ENCODE data around the gene HES1.

DNA sequence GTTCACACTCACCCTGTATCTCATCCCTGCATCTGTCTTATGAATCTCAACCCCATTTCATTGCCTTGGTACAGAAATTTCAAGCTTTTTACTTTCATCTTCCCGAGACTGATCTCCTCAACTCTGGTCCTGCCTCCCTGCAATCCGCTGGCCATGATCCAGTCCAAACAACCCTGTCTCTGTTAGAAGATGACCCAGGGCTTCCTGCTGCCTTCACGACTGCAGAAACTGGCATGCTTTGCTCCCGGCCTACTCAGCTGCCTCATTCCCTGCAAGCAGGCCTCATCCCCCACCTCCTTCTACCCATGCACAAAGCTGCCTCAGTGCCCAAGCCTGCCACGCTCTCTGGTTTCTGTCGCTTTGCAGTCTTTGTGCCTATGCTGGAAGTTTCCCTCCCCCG lies 12.4 kb downstream of the HES1 start:
- TF ChIP-seq POLR2AphosphoS5 (IDR thresholded peaks at IDR 0.05; ENCODE audit: low read depth, low read length) (no peak), FOXP2 (optimal IDR thresholded peaks at IDR 0.05; ENCODE audit: borderline replicate concordance, extremely low read depth, extremely low read length, insufficient read depth) (no peak), TAF1 (IDR thresholded peaks at IDR 0.05; ENCODE audit: borderline replicate concordance, insufficient read depth, low read length) (no peak), SIN3A (IDR thresholded peaks at IDR 0.05; ENCODE audit: borderline replicate concordance, insufficient read depth, low read length) (no peak)
- TF ChIP-seq, protein P1, sequence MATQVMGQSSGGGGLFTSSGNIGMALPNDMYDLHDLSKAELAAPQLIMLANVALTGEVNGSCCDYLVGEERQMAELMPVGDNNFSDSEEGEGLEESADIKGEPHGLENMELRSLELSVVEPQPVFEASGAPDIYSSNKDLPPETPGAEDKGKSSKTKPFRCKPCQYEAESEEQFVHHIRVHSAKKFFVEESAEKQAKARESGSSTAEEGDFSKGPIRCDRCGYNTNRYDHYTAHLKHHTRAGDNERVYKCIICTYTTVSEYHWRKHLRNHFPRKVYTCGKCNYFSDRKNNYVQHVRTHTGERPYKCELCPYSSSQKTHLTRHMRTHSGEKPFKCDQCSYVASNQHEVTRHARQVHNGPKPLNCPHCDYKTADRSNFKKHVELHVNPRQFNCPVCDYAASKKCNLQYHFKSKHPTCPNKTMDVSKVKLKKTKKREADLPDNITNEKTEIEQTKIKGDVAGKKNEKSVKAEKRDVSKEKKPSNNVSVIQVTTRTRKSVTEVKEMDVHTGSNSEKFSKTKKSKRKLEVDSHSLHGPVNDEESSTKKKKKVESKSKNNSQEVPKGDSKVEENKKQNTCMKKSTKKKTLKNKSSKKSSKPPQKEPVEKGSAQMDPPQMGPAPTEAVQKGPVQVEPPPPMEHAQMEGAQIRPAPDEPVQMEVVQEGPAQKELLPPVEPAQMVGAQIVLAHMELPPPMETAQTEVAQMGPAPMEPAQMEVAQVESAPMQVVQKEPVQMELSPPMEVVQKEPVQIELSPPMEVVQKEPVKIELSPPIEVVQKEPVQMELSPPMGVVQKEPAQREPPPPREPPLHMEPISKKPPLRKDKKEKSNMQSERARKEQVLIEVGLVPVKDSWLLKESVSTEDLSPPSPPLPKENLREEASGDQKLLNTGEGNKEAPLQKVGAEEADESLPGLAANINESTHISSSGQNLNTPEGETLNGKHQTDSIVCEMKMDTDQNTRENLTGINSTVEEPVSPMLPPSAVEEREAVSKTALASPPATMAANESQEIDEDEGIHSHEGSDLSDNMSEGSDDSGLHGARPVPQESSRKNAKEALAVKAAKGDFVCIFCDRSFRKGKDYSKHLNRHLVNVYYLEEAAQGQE (IDR thresholded peaks at IDR 0.05; ENCODE audit: insufficient read depth in 1 of 2, low read depth in 2 of 2, low read length in 2 of 2) = no peak
